Stimulated activated CD8-positive, alpha-beta memory T cell treated with anti-CD3 and anti-CD28 coated beads, Interleukin-12 subunit alpha, Interleukin-12 subunit beta, amount 100 ng/mL, for 24 hours (primary cell): ENCODE results near the gene PPP1R17.

Source experiments
- DNase-seq: peaks from one replicate; pipeline ENCODE4 v3.0.0-alpha.2; 2020; ENCODE audit errors: extremely low read depth

The PPP1R17 gene

GRCh38 chr7:31687024-31687748, at the start of gene PPP1R17:
Gene PPP1R17 (plus strand): TSS chr7:31687215. CDS start chr7:31692442, 5,227 bp downstream.
- no peak for DNase-seq

- no peak for DNase-seq
Observed at GRCh38 chr7:31640381-31640780, 46.6 kb upstream of the PPP1R17 start.

- no peak for DNase-seq
Observed at GRCh38 chr7:31642681-31643115, 44.3 kb upstream of the PPP1R17 start.

DNA sequence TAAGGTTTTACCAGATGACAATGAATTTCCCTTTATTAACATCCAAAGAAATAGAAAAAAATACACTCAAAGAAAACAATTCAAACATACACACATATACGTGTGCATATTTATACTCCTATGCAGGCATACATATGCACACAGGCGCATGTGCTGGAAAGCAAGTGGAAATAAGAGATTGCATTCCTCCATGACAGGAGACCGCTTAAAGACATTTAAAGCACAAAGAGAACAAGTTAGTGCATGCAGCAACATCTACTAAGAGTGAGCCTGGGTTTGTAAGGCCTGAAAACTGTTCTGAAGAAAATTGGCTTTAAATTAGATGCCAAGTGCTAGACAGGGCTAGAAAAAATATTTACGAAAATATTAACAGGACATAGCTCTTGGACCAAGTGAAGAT, 40.1 kb upstream of the PPP1R17 start:
- DNase-seq: no peak

DNA sequence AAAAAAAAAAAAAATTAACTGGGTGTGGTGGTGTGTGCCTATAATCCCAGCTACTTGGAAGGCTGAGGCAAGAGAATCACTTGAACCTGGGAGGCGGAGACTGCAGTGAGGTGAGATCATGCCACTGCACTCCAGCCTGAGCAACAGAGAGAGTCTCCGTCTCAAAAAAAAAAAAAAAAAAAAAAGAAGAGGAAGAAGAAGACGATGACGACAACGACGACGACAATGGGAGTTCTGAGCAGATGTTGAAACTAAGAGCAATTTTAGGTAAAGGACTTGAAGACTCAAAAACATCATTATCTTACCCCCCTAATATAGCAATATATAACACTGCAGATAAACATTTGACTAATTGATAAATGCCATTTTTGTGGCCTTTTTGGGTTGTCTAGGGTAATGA, 39.5 kb upstream of the PPP1R17 start:
- DNase-seq: no peak

DNA sequence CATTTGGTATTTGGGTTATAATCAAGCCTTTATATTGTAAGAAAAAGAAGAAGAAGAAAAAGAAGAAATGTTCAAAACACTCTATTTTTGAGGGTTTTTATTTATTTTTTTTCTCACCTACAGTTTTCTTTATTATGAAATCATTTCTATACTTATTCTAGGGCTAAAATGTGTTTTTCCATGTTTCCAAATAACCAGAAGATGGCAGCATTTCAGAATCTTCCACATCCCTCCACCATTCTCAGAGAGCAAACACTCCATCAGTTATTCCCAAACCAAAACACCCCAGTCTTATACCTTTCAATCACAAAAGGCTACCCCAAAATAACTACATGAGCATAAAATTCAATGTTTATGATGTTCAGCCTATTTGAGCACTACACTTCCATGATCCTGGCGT, 38.7 kb upstream of the PPP1R17 start:
- no peak for DNase-seq

GRCh38 chr7:31648880-31649279, 38.1 kb upstream of the PPP1R17 start:
- DNase-seq: no peak

GRCh38 chr7:31651234-31652062, 35.6 kb upstream of the PPP1R17 start:
- DNase-seq: no peak

DNA sequence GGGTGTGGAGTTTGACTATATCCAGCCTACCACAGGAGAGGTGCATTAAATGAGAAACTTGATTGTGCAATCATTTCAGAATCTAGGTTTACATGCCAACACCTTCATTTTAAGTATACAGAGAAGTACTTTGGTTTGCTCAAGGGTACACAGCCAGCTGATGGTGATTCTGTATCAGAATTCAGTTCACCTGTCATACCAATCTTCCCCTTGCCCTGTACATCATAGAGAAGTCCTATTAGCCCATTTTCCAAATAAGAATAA, 35.0 kb upstream of the PPP1R17 start:
- DNase-seq: no peak

GRCh38 chr7:31663072-31663471, 23.9 kb upstream of the PPP1R17 start:
- no peak for DNase-seq

- DNase-seq: no peak
Observed at GRCh38 chr7:31664890-31665289, 22.1 kb upstream of the PPP1R17 start.

- DNase-seq: no peak
Observed at GRCh38 chr7:31665546-31665945, 21.5 kb upstream of the PPP1R17 start.

GRCh38 chr7:31669461-31669860, 17.6 kb upstream of the PPP1R17 start:
- no peak for DNase-seq

- no peak for DNase-seq
Observed at GRCh38 chr7:31679574-31680305, 7.3 kb upstream of the PPP1R17 start.

GRCh38 chr7:31683445-31684225, 3.4 kb upstream of the PPP1R17 start:
- no peak for DNase-seq

GRCh38 chr7:31688372-31688771, 1.4 kb downstream of the PPP1R17 start:
- DNase-seq: no peak

DNA sequence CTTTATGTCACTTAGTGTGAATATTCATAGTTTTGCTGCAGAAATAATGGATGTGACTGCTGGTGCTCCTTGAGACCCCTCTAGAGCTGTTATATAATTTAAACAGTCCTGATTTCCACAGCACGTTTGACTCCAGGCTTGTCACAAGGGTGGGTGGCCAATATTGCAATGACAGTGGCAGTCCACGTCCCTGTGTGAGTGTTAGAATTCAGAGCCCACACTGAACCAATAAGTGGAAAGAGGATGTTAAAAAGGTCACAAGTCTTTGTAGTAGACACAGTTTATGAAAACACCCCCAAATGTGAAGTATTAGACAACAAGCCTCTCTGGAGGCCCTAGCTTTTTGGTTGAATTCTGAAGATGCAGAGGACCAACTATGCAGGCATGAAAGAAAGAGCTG, 2.0 kb downstream of the PPP1R17 start:
- DNase-seq: no peak

- no peak for DNase-seq
Observed at GRCh38 chr7:31690935-31691334, 3.9 kb downstream of the PPP1R17 start.

DNA sequence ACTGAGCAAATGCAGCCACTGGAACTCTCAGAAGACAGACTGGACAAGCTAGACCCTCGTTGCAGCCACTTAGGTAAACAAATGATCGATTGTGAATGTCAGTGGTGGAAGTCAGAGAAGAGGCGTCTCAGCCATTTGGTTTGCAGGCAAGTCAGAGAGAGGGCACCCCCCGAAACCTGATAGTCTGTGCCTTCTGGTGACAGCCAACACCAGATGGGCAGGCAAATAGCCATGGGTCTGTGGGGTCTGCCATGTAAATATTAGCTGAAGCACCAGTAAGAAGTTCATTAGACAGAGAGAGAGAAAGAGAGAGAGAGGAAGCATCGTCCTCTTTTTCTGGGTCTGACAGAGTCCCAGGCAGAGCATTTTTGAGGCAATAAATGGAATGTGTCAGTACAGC, 5.4 kb downstream of the PPP1R17 start:
- no peak for DNase-seq

GRCh38 chr7:31692871-31693270, 5.9 kb downstream of the PPP1R17 start:
- DNase-seq: no peak

DNA sequence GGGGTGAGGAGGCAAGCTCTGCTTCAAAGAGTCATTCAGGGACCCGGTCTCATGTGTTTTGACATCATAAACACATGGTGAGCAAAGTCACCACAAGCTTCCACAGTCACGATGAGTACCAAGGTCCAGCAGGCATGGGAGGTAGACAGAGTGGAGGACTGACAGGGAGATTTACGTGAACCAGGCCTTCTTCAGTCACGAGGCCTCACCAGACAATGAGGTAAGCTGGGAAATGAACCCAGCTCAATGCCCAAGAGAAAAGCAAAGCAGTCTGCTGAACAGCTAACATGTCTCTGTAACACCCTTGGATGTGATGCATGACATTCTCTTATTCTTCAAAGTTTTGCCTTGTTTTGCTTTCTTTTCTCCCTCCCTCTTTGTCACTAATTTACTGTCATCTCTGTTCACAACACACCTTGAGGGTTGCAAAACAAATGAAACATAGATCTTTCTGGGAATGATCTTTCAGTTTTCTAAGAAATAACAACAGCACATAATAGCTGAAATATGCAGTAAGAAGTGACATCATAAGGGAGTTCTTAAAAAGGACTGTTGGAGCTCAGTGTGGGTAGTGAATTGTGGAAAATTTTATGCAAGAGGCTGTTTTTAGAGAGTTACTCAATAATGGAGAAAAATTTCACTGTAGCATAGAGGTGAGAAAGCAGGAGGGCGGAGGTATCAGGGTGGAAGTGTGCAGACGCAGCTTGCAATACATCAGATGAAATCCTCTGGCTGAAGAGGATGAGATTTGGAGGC, 9.0 kb downstream of the PPP1R17 start:
- no peak for DNase-seq
